Mesothelial cell of epicardium (in vitro differentiated cells): ENCODE data around the gene TTC24. TPM values are rescaled to one million over a fixed set of nuclear protein-coding genes. Genes with fewer than 3 reads are reported as not detected.

Experiments used
- DNase-seq, 2 experiments: peaks; one replicate each; pipeline ENCODE4 v3.0.0; 2021; ENCODE audit warnings: low spot score in 2 of 2; ENCODE audit not compliant: unreplicated experiment in 2 of 2
- H3K27ac Mint-ChIP-seq: 2 replicates; pipeline ENCODE4 v1.8.0; 2021; ENCODE audit warnings: mixed read lengths
- H3K27me3 Mint-ChIP-seq: 2 replicates; pipeline ENCODE4 v1.8.0; 2021; ENCODE audit warnings: low read depth, mixed read lengths
- H3K36me3 Mint-ChIP-seq: 2 replicates; pipeline ENCODE4 v1.8.0; 2021; ENCODE audit warnings: mixed read lengths
- H3K4me1 Mint-ChIP-seq: 2 replicates; pipeline ENCODE4 v1.8.0; 2021; ENCODE audit warnings: mixed read lengths
- H3K4me3 Mint-ChIP-seq: 2 replicates; pipeline ENCODE4 v1.8.0; 2021; ENCODE audit warnings: mild to moderate bottlenecking, moderate library complexity, mixed read lengths
- H3K9me3 Mint-ChIP-seq: 2 replicates; pipeline ENCODE4 v1.8.0; 2021; ENCODE audit warnings: mixed read lengths
- total RNA-seq: library from RNA; stranded (reverse); gene quantifications from 3 replicates; pipeline ENCODE4 v1.2.1, GENCODE V29; 2021
- TF ChIP-seq, protein P1 (sequence below): fragments of 200-600 bp; sonication (generic); IDR thresholded peaks from one replicate; pipeline ENCODE4 v1.5.0; 2021; ENCODE audit warnings: antibody characterized with exemption; ENCODE audit not compliant: unreplicated experiment

The TTC24 gene
- total RNA-seq, 1 donor from 2014 or later, result not detected

DNA sequence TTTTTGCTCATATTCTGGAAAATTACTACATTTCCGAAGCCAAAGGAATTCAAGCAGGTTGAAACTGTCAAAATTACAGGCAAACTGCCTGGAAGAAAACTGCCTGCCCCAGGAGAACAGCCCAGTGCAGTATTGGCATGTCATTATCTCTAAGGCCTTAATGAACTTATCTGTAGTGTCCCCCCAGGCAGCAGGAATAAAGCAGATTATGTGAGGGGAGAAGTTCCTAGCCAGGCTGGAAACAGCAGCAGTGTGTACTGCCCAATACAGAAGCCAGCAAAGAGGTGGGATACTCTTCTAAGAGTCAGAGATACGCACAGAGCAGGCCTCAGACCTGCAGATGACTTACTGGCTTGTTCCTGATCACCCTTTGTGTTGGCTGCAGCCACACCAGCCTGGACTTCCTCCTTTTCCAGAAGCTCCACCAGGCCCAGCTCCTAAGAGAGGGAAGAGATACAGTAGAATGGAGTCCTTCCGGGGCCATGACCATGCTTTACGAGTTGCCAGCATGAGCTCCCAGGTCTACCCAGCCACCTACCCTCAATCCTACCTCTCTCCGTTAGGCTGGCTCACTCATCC, 18.8 kb upstream of the TTC24 start:
- Mint-ChIP-seq H3K27ac (no peak overlapping the region), H3K4me3 (no peak overlapping the region), H3K27me3 (no peaks in the 10 kb centered on the region), H3K36me3 (peaks cover 16% of the 10 kb centered on the region), H3K9me3 (no peaks in the 10 kb centered on the region), H3K4me1 (no peaks in the 10 kb centered on the region)
- TF ChIP-seq, protein P1, sequence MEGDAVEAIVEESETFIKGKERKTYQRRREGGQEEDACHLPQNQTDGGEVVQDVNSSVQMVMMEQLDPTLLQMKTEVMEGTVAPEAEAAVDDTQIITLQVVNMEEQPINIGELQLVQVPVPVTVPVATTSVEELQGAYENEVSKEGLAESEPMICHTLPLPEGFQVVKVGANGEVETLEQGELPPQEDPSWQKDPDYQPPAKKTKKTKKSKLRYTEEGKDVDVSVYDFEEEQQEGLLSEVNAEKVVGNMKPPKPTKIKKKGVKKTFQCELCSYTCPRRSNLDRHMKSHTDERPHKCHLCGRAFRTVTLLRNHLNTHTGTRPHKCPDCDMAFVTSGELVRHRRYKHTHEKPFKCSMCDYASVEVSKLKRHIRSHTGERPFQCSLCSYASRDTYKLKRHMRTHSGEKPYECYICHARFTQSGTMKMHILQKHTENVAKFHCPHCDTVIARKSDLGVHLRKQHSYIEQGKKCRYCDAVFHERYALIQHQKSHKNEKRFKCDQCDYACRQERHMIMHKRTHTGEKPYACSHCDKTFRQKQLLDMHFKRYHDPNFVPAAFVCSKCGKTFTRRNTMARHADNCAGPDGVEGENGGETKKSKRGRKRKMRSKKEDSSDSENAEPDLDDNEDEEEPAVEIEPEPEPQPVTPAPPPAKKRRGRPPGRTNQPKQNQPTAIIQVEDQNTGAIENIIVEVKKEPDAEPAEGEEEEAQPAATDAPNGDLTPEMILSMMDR, result no peak
- DNase-seq, result no peak

DNA sequence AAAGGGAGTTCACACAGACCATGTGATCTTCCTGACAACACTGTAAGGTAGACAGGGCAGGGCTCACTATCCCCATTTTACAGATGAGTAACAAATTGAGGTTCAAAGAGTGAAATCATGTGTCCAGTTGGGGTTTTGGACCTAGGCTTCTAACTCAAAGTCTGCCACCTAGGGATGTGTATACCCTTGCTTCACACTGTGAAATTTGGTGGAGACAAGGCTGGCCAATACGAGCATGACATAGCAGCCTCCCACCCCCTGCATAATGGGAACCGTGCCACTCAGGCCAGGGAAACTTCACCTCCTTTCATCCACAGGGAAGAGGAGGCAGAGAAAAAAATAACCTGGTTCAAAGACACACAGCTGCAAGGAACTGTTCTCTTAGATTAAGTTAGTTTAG, 14.0 kb upstream of the TTC24 start:
- TF ChIP-seq, protein P1, result no peak
- no peaks in the 10 kb centered on the region for H3K27me3 Mint-ChIP-seq
- H3K4me1 Mint-ChIP-seq, result no peaks in the 10 kb centered on the region
- no peak for DNase-seq
- no peak overlapping the region for H3K4me3 Mint-ChIP-seq
- H3K9me3 Mint-ChIP-seq, result no peaks in the 10 kb centered on the region
- H3K36me3 Mint-ChIP-seq, result peaks cover 15% of the 10 kb centered on the region
- H3K27ac Mint-ChIP-seq, result no peak overlapping the region

DNA sequence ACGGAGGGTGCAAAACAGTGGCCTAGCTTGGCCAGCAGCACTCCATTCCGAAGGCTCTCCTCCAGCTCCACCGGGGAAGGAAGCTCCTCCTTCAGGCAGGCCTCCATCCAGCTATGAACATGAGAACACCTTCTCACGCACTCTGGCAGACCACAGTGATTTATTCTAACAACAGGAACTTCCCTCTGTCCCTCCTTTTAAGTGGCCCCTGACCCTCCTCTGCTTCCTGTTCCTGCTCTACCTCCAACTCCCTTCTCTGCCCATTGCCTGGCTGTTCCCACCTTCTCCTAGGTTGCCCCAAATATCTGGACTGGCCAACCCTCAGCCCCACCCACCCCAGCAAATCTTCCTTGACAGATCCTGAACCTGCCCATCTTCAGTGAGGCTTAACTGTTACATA, 13.1 kb upstream of the TTC24 start:
- peaks cover 8% of the 10 kb centered on the region for H3K4me1 Mint-ChIP-seq
- TF ChIP-seq, protein P1, result no peak
- peaks cover 15% of the 10 kb centered on the region for H3K36me3 Mint-ChIP-seq
- H3K27ac Mint-ChIP-seq, result no peak overlapping the region
- H3K27me3 Mint-ChIP-seq, result no peaks in the 10 kb centered on the region
- no peaks in the 10 kb centered on the region for H3K9me3 Mint-ChIP-seq
- no peak for DNase-seq
- H3K4me3 Mint-ChIP-seq, result no peak overlapping the region

DNA sequence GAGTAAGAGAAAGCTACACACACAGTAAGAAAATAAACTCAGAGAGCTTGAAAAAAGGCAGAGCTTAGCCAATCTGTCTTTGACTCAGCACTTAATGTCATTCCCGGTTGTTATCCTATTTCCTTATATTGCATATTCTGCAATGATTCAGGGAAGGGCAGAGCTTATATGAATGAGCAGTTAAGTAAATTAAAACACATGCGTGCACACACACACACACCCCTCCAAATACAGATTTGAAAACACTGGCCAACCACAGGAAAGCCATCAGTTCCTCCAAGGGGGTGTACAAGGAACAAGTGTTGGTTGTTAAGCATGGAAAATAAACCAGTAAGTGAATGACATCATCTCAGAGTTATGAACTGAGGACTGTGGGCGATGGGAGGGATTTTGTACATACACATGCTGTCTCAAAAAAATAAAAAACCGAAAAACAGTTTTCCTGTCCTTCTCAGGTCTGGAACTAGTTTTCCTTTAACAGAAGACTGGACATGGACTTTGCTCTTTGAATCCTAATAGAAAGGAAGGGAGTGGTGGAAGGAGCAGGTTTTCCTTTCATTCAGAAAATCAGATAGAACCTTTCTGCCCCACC, 8.2 kb upstream of the TTC24 start:
- DNase-seq, result no peak
- peak overlapping the region; percentile 24 for H3K27ac Mint-ChIP-seq

DNA sequence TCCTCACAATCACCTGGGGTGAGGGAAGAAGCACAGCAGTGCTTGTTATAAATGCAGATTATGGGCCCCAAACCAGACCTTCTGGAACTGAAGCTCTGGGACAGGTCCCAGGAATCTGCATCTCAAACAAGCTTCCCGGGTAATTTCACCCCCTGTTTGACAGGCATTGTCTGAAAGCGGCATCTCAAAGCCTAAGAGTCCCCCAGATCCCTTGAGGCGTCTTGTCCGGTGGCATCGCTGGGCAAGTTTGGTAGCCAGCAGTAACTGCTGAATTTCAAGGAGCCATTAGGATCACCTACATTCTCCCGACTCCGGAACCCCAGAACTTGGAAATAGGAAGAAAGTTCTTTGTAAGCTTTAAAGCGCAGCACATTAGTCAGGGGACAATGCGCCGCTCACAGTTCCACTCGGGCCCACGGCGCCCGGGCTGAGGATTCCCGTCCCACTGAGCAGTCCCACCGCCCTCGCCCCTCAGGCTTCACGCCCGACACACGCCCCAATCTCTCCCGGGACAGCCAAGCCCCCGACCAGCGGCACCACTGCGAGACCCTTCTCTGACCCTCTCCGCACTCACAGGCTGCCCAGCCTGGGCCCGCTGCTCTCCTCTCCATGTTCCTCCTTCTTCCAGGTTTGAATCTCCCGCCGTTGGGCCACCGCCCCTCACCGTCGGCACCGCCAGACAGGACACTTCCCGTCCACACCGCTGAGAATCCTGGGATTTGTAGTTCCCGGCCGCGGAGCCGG, 7.4 kb upstream of the TTC24 start, which contains the start of gene IQGAP3:
Gene IQGAP3 (minus strand): TSS at position 647 of the 744 bp plus-strand sequence. CDS start 36 bp downstream, at position 611.
- H3K27me3 Mint-ChIP-seq, result no peaks in the 10 kb centered on the region
- peaks cover 22% of the 10 kb centered on the region for H3K4me1 Mint-ChIP-seq
- TF ChIP-seq, protein P1, result no peak
- H3K36me3 Mint-ChIP-seq, result peaks cover 4% of the 10 kb centered on the region
- peak within 1 kb of the TSS; percentile 98 for H3K4me3 Mint-ChIP-seq
- peak; percentile 73 to 84 for DNase-seq
- H3K9me3 Mint-ChIP-seq, result no peaks in the 10 kb centered on the region
- peak within 1 kb of the TSS; percentile 92 for H3K27ac Mint-ChIP-seq

More for the DNA sequence above, 8.2 kb upstream of the TTC24 start:
- Mint-ChIP-seq H3K4me3 (peak overlapping the region; percentile 98), H3K27me3 (no peaks in the 10 kb centered on the region), H3K4me1 (peaks cover 22% of the 10 kb centered on the region), H3K9me3 (no peaks in the 10 kb centered on the region), H3K36me3 (peaks cover 4% of the 10 kb centered on the region)
- TF ChIP-seq, protein P1, result no peak
